SU-DHL-6 (cell line): ENCODE data around the gene CLIC6.

Experiments
- H2AFZ ChIP-seq: fragments of 200-600 bp; sonication (generic); 2 replicates; pipeline ENCODE4 v1.6.1; 2014; ENCODE audit warnings: low read depth, mild to moderate bottlenecking, moderate library complexity, mixed read lengths, antibody characterized with exemption, low read length; ENCODE audit not compliant: severe bottlenecking
- H3F3A ChIP-seq: fragments of 200-600 bp; shearing (Covaris generic); 2 replicates; pipeline ENCODE4 v1.6.0; 2016; ENCODE audit warnings: antibody characterized with exemption, mild to moderate bottlenecking; ENCODE audit not compliant: insufficient read depth
- H3K27ac ChIP-seq: fragments of 200-600 bp; sonication (generic); 2 replicates; pipeline ENCODE4 v1.5.1; 2016; ENCODE audit warnings: low read depth, mild to moderate bottlenecking, low read length, moderate library complexity, mixed read lengths
- H3K27me3 ChIP-seq: fragments of 200-600 bp; sonication (generic), shearing (Covaris generic); 2 replicates; pipeline ENCODE4 v1.6.0; 2014; ENCODE audit warnings: mild to moderate bottlenecking, low read length
- H3K36me3 ChIP-seq: fragments of 200-600 bp; sonication (generic); 2 replicates; pipeline ENCODE4 v1.6.1; 2014; ENCODE audit warnings: mild to moderate bottlenecking, low read length, mixed read lengths
- H3K4me2 ChIP-seq: fragments of 300-600, 200-600 bp; shearing (Covaris generic), sonication (generic); 2 replicates; pipeline ENCODE4 v1.6.0; 2014; ENCODE audit warnings: low read length, low read depth, mild to moderate bottlenecking; ENCODE audit not compliant: poor library complexity, severe bottlenecking
- H3K4me3 ChIP-seq: fragments of 200-600 bp; sonication (generic); 2 replicates; pipeline ENCODE4 v1.5.1; 2014; ENCODE audit warnings: antibody characterized with exemption, low read length, mild to moderate bottlenecking, mixed read lengths; ENCODE audit not compliant: insufficient read depth, poor library complexity, severe bottlenecking
- H3K79me2 ChIP-seq: fragments of 200-600 bp; sonication (generic); 2 replicates; pipeline ENCODE4 v1.6.1; 2014; ENCODE audit warnings: mild to moderate bottlenecking, low read length, moderate library complexity; ENCODE audit not compliant: insufficient read depth
- H3K9ac ChIP-seq: fragments of 200-600 bp; sonication (generic); 2 replicates; pipeline ENCODE4 v1.7.0; 2014; ENCODE audit warnings: mild to moderate bottlenecking, low read length
- H3K9me2 ChIP-seq: fragments of 200-600 bp; sonication (generic); replicated peaks from 2 replicates; pipeline ENCODE4 v1.6.1; 2014; ENCODE audit warnings: low read length; ENCODE audit not compliant: insufficient read depth
- H3K9me3 ChIP-seq: fragments of 200-600 bp; sonication (generic); 2 replicates; pipeline ENCODE4 v1.6.1; 2014; ENCODE audit warnings: low read length, mixed read lengths; ENCODE audit not compliant: insufficient read depth
- H4K20me1 ChIP-seq: fragments of 200-600 bp; sonication (generic); 2 replicates; pipeline ENCODE4 v1.6.1; 2014; ENCODE audit warnings: low read depth, mild to moderate bottlenecking, antibody characterized with exemption, low read length, moderate library complexity, mixed read lengths
- CTCF ChIP-seq: fragments of 200-600 bp; sonication (generic); IDR thresholded peaks from one replicate; pipeline ENCODE4 v1.5.1; 2017; ENCODE audit warnings: antibody characterized with exemption, mild to moderate bottlenecking, low read length, moderate library complexity; ENCODE audit not compliant: insufficient read depth, poor library complexity, severe bottlenecking
- EZH2phosphoT487 ChIP-seq: fragments of 200-600 bp; sonication (generic), shearing (Covaris generic); conservative IDR thresholded peaks from 2 replicates; pipeline ENCODE4 v1.6.1; 2018; ENCODE audit warnings: mild to moderate bottlenecking, antibody characterized with exemption, low read length, moderate library complexity, mixed read lengths

CLIC6 gene

GRCh38 chr21:34623516-34623915 lies 45.3 kb upstream of the CLIC6 start:
- no peak overlapping the region for H3K27ac ChIP-seq
- no peaks in the 10 kb centered on the region for H3K36me3 ChIP-seq
- H3K79me2 ChIP-seq: no peaks in the 10 kb centered on the region
- TF ChIP-seq EZH2phosphoT487: no peak
- TF ChIP-seq CTCF: no peak
- H3K4me3 ChIP-seq: no peak overlapping the region
- no peak overlapping the region for H3K9ac ChIP-seq
- H2AFZ ChIP-seq: no peak overlapping the region
- H4K20me1 ChIP-seq: no peaks in the 10 kb centered on the region
- H3K4me2 ChIP-seq: no peak overlapping the region
- H3F3A ChIP-seq: no peaks in the 10 kb centered on the region
- no peaks in the 10 kb centered on the region for H3K9me3 ChIP-seq
- no peaks in the 10 kb centered on the region for H3K27me3 ChIP-seq
- no peaks in the 10 kb centered on the region for H3K9me2 ChIP-seq

GRCh38 chr21:34625030-34625593 lies 43.7 kb upstream of the CLIC6 start:
- no peaks in the 10 kb centered on the region for H3K27me3 ChIP-seq
- H3K27ac ChIP-seq: no peak overlapping the region
- no peaks in the 10 kb centered on the region for H3F3A ChIP-seq
- no peak overlapping the region for H3K4me2 ChIP-seq
- H4K20me1 ChIP-seq: no peaks in the 10 kb centered on the region
- no peak for TF ChIP-seq EZH2phosphoT487
- TF ChIP-seq CTCF: no peak
- no peaks in the 10 kb centered on the region for H3K9me2 ChIP-seq
- no peaks in the 10 kb centered on the region for H3K9me3 ChIP-seq
- H3K9ac ChIP-seq: no peak overlapping the region
- no peaks in the 10 kb centered on the region for H3K79me2 ChIP-seq
- H2AFZ ChIP-seq: no peak overlapping the region
- no peak overlapping the region for H3K4me3 ChIP-seq
- no peaks in the 10 kb centered on the region for H3K36me3 ChIP-seq

GRCh38 chr21:34626131-34626530 lies 42.7 kb upstream of the CLIC6 start:
- Histone ChIP-seq H3K27ac (no peak overlapping the region), H3K27me3 (no peaks in the 10 kb centered on the region), H3F3A (no peaks in the 10 kb centered on the region), H3K9me2 (no peaks in the 10 kb centered on the region), H3K79me2 (no peaks in the 10 kb centered on the region), H3K4me2 (no peak overlapping the region), H3K36me3 (no peaks in the 10 kb centered on the region), H3K9ac (no peak overlapping the region), H2AFZ (no peak overlapping the region), H3K4me3 (no peak overlapping the region), H3K9me3 (no peaks in the 10 kb centered on the region), H4K20me1 (no peaks in the 10 kb centered on the region)
- TF ChIP-seq CTCF (no peak), EZH2phosphoT487 (no peak)
